ENCODE data around the gene FNDC10. TPM values are rescaled to one million over a fixed set of nuclear protein-coding genes. Genes with fewer than 3 reads are reported as not detected.

FNDC10 gene
- total and polyA plus RNA-seq, 10 donors: 2.2 to 8.8 (median 4.6) TPM

DNA sequence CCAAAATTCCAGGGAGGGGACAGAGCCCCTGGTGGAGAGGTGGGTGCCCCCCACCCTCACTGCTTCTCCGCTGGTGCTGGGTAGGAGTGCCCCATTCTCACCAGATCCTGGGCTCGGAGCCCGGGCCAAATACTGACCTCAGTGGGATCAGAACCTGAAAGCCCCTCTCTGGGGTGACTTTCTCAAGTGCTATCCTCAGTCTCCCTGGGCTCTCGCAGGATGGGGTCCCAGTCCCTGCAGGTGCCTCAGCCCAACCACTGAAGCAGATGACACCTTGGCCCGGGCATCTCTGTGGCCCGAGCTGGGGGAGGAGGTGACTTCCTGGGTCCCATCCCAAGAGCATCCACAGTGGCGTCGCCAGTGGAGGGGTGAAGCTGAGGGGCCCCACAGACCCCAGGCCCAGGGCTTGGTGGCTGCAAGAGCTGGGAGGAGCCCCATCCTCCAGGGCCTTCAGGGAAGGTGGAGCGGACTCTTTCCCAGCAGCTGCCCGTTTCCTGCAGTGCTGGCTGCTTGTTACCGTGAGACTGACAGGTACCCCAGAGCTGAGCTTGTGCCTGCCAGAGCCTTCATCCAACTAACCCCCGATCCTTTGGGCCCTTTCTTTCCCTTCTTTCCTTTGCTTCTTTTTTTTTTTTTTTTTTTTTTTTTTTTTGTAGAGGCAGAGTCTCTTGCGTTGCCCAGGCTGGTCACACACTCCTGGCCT is 3.9 kb upstream of the FNDC10 start:
- peak; percentile 74 for DNase-seq
- Histone ChIP-seq H3K27me3 (replicated peaks in 1 of 7) (peaks cover 0 to 26% (median 11%) of the 10 kb centered on the region in 7 donors), H3K4me3 (no peak overlapping the region), H3K9me3 (no peaks in the 10 kb centered on the region), H3K36me3 (no peaks in the 10 kb centered on the region), H3K4me1 (peaks cover 9 to 57% (median 34%) of the 10 kb centered on the region in 6 donors), H3K27ac (no peak overlapping the region)
- WGBS, 5 donors: 73 to 84% (median 82%) methylated on average over 9 to 13 of the region's 13 CpGs
- TF ChIP-seq POLR2A (IDR thresholded peaks at IDR 0.05): no peak
- intact Hi-C loops (cut with DNase I; ENCODE audit: low total_unique reads): no loop called here

DNA sequence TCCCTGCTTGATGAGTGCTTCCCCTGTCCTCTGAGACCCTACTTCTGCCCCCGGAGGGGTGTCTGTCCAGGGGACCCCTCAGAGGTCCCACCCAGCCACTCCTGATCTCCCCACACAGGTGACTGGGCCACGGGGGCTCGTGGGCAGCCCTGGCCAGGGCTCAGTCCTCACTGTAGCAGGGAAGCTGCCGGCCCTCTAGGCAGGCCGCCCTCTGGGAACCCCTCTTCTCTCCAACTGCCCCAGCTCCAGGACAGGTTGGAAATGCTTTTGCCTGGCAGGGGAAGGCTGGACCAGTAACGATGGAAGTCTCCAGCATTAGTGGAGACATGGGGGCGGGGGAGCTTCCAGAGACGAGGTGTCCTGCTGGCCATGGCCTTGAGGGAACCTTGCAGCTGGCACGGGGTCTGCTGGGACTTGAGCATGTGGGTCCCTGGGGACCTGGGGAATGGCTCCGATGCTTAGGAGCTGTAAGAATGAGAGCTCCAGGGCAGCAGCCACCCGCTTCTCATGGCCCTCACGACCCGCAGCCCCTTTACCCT is 3.1 kb upstream of the FNDC10 start:
- Histone ChIP-seq H3K27me3 (replicated peaks in 1 of 7) (peaks cover 0 to 34% (median 15%) of the 10 kb centered on the region in 7 donors), H3K4me3 (no peak overlapping the region), H3K27ac (no peak overlapping the region), H3K4me1 (peaks cover 12 to 64% (median 42%) of the 10 kb centered on the region in 6 donors), H3K9me3 (no peaks in the 10 kb centered on the region), H3K36me3 (no peaks in the 10 kb centered on the region)
- TF ChIP-seq, protein P1, sequence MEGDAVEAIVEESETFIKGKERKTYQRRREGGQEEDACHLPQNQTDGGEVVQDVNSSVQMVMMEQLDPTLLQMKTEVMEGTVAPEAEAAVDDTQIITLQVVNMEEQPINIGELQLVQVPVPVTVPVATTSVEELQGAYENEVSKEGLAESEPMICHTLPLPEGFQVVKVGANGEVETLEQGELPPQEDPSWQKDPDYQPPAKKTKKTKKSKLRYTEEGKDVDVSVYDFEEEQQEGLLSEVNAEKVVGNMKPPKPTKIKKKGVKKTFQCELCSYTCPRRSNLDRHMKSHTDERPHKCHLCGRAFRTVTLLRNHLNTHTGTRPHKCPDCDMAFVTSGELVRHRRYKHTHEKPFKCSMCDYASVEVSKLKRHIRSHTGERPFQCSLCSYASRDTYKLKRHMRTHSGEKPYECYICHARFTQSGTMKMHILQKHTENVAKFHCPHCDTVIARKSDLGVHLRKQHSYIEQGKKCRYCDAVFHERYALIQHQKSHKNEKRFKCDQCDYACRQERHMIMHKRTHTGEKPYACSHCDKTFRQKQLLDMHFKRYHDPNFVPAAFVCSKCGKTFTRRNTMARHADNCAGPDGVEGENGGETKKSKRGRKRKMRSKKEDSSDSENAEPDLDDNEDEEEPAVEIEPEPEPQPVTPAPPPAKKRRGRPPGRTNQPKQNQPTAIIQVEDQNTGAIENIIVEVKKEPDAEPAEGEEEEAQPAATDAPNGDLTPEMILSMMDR (IDR thresholded peaks at IDR 0.05 in 8 of 11, conservative IDR thresholded peaks at IDR 0.05 in 3 of 11): no peak
- no peak for TF ChIP-seq POLR2AphosphoS5 (IDR thresholded peaks at IDR 0.05)
- intact Hi-C loops (cut with DNase I; ENCODE audit: low total_unique reads): no loop called here
- WGBS, 5 donors: 53 to 84% (median 75%) methylated on average over 4 to 13 of the region's 13 CpGs
- DNase-seq: peak; percentile 67

DNA sequence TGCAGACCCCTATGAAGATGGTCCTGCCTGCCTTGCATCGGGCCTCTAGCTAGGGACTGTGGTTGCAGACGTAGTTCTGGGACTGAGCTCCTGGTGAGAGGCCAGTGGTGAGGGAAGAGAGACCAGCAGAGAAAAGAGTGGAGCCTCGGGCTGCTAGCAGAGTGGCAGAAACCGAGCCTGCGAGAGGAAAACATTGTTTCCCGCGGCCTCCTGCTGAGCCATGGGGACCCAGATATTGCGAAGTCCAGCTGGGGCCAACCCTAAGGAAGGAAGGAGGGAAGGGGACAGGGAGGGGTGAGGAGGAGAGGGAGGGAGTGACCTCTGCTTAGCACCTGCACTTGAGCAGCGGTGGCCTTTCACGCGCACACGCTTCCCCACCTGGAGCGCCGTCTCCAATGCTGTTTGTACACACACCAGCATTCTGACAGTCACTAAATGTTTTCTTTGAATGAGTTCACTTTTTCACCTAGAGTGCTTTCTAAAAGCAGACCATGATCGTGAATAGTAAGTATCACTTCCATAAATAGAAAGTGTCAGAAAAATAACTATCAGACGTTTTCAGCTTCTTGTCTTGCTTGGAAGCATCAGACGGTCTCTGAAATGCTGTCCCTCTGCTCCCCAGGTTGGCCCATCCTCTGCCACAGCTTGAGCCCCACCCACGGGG is 2.5 kb upstream of the FNDC10 start:
- TF ChIP-seq, protein P1 (IDR thresholded peaks at IDR 0.05 in 8 of 11, conservative IDR thresholded peaks at IDR 0.05 in 3 of 11): no peak
- TF ChIP-seq POLR2AphosphoS5 (IDR thresholded peaks at IDR 0.05): no peak
- no peak for TF ChIP-seq POLR2A (IDR thresholded peaks at IDR 0.05)
- Histone ChIP-seq H3K27ac (no peak overlapping the region), H3K27me3 (replicated peaks in 1 of 7) (peaks cover 0 to 40% (median 15%) of the 10 kb centered on the region in 7 donors), H3K9me3 (no peaks in the 10 kb centered on the region), H3K36me3 (no peaks in the 10 kb centered on the region), H3K4me1 (peaks cover 12 to 66% (median 47%) of the 10 kb centered on the region in 6 donors), H3K4me3 (no peak overlapping the region)
- intact Hi-C loops (cut with DNase I; ENCODE audit: low total_unique reads): no loop called here
- no peak for DNase-seq
- 48 to 60% (median 58%) methylated on average over 18 of the region's 18 CpGs for WGBS, 5 donors

DNA sequence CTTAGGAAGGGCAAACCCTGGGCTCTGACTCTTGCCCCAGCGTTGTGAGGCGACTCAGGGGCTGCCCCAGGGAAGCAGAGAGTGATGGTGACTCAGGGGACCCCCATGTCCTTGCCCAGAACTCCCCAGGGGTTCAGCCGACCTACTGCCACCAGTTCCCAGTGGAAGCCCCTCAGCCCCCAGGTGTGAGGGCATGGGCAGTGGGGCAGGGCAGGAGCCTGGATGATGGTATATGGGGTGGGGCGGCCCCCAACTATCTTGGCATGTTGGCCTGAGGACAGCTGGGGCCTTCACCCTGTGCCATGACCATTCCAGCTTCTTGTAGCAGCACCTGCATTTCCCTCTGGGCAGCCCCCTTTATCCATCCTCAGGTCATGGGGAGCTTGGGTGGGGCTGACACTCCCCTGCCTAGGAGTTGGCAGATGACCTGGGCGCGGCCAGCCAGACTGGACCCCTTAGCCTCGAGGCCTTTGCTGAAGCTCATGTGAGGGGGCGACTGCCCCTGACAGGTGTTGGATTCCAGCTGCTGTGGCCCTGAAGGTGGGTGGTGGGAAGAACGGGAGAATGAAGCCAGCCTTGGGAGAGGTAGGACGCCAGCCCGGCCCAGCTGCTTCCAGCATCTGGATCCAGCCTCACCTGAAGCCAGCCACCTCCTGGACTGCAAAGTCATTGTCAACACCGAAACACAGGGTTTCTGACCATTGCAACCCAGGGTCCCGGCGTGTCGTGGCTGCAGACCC is 1.8 kb upstream of the FNDC10 start:
- Histone ChIP-seq H3K36me3 (no peaks in the 10 kb centered on the region), H3K4me3 (no peak overlapping the region), H3K9me3 (no peaks in the 10 kb centered on the region), H3K27me3 (replicated peaks in 1 of 7) (peaks cover 0 to 45% (median 15%) of the 10 kb centered on the region in 7 donors), H3K27ac (no peak overlapping the region), H3K4me1 (peaks cover 9 to 66% (median 45%) of the 10 kb centered on the region in 6 donors)
- WGBS, 5 donors: 88 to 94% (median 89%) methylated on average over 12 to 15 of the region's 15 CpGs
- peak; percentile 72 for DNase-seq
- TF ChIP-seq, protein P1 (IDR thresholded peaks at IDR 0.05 in 8 of 11, conservative IDR thresholded peaks at IDR 0.05 in 3 of 11): no peak
- no peak for TF ChIP-seq POLR2AphosphoS5 (IDR thresholded peaks at IDR 0.05)
- no peak for TF ChIP-seq POLR2A (IDR thresholded peaks at IDR 0.05)
- intact Hi-C loops (cut with DNase I; ENCODE audit: low total_unique reads): no loop called here
